GM12875 (cell line): ENCODE measurements around the gene METTL26.

Source experiments
- H3K4me3 ChIP-seq: one replicate; pipeline ENCODE4 v1.5.1; 2011; ENCODE audit warnings: low read depth, low read length, control low read depth
- CTCF ChIP-seq: IDR thresholded peaks from 2 replicates; pipeline ENCODE4 v1.5.1; 2011; ENCODE audit warnings: low read depth, mild to moderate bottlenecking, control low read depth, inconsistent platforms, low read length, moderate library complexity, borderline replicate concordance; ENCODE audit not compliant: insufficient read depth

Gene METTL26

GRCh38 chr16:668519-669171 lies 32.5 kb upstream of the METTL26 start:
- peak overlapping the region; percentile 99 for H3K4me3 ChIP-seq
- TF ChIP-seq CTCF = no peak

DNA sequence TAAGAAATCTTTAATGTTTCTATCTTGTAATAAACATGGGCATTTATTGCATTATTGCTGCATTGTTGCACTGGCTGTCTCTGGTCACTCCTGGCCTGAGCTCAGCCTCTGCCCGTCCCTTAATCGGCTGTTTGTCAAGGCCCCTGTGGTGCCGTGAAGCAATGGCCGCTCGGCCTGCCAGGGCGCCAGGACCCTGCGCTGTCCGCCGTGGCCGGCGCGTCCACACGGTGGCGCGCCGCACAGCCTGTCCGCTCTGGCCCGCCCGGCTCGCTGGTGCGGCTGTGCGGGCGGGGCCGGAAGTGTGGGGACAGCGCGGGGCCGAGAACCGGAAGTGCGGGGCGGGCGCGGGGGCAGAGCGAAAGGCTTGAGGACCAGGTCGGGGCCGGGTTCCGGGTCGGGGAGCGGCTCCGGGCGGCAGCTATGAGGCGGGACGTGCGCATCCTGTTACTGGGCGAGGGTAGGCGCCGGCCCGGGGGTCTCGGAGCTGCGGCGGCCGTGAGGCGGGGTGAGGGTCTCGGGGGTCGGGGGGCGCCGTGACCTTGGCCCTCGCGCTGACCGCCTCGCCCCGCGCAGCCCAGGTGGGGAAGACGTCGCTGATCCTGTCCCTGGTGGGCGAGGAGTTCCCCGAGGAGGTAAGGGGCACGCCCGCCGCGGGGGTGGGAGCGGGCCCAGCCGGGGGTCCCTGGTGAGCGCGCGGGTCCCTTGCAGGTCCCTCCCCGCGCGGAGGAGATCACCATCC lies 31.8 kb upstream of the METTL26 start, which contains the start of gene RHOT2:
Gene RHOT2 (plus strand): TSS at position 353 of the 739 bp plus-strand sequence. CDS start 68 bp downstream, at position 421.
- peak within 1 kb of the TSS; percentile 99 for H3K4me3 ChIP-seq
- peak; percentile 92 for TF ChIP-seq CTCF

- H3K4me3 ChIP-seq = peak overlapping the region; percentile 99
- TF ChIP-seq CTCF = no peak
Observed at GRCh38 chr16:667113-667779, 31.1 kb upstream of the METTL26 start.

DNA sequence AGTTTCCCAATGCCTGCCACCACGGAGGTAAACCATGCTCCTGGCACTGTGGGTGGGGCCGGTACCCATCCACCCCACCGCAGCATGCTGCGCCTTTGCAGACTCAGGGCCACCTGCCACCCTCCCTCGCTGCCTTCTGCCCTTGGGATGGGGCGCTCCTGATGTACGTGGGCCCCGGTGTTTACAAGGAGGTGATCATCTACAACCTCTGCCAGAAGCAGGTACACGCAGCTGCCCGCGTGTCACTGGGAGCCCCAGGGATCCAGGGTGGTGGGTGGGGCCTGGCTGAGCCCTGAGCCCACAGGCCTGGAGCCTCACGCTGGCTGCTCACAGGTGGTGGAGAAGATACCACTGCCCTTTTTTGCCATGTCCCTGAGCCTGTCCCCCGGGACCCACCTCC lies 30.5 kb upstream of the METTL26 start:
- no peak for TF ChIP-seq CTCF
- H3K4me3 ChIP-seq = no peak overlapping the region

DNA sequence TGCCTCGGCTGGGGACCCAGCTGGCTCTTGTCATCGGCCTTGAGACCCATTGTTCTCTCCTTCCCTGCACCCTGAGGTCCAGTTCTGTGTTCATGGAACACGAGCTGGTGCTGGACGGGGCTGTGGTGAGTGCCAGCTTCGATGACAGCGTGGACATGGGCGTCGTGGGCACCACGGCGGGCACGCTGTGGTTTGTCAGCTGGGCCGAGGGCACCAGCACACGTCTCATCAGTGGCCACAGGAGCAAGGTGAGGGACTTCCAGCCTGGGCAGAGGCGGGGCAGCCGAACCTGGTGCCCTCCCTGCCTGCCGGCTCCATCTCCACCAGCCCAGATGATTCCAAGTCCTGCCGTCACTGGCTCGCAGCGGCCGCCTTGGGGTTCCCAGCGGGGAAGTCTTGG lies 26.5 kb upstream of the METTL26 start:
- TF ChIP-seq CTCF = no peak
- H3K4me3 ChIP-seq = no peak overlapping the region

DNA sequence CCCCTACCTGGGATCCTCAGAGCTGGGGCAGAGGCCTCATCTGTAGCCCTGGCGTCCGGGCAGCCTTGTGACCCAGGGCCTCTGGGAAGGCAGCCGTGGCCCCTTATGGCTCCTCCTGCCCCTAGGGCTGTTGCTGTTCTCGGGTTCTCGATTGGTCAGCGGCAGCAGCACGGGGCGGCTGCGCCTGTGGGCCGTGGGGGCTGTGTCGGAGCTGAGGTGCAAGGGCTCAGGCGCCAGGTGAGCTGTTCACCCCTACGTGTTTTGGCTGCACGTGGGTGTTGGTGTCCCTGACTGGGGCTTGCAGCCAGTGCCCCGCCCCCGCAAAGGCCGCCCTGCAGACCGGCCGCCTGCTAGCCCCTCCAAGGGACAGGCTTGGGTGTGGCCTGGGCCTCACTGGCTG lies 26.0 kb upstream of the METTL26 start:
- no peak for TF ChIP-seq CTCF

More for the DNA sequence above, 26.0 kb upstream of the METTL26 start:
- no peak overlapping the region for H3K4me3 ChIP-seq
